Mononuclear cell (primary cell): Measurements from ENCODE around the gene EAF1. TPM values are rescaled to one million over a fixed set of nuclear protein-coding genes. Genes with fewer than 3 reads are reported as not detected.
"Not testable (repeated sequence)": the region's sequence is repeated elsewhere in the genome, so short reads cannot be mapped to it uniquely, and the experiment has no call there.

Experiments used
- H3K27me3 ChIP-seq: 2 replicates; pipeline ENCODE4 v1.6.0; 2011; ENCODE audit warnings: low read length, control low read depth; ENCODE audit not compliant: insufficient read depth
- H3K4me1 ChIP-seq: 2 replicates; pipeline ENCODE4 v1.5.1; 2011; ENCODE audit warnings: mild to moderate bottlenecking, low read length, control low read depth; ENCODE audit not compliant: insufficient read depth
- H3K4me3 ChIP-seq: 2 replicates; pipeline ENCODE4 v1.5.1; 2011; ENCODE audit warnings: mild to moderate bottlenecking, low read length, moderate library complexity
- H3K9me3 ChIP-seq: 2 replicates; pipeline ENCODE4 v1.5.1; 2011; ENCODE audit warnings: low read depth, mild to moderate bottlenecking, control low read depth, low read length
- total RNA-seq: library from RNA; depleted of rRNA; stranded (reverse); fragments of >200 nt; gene quantifications from one replicate; pipeline ENCODE4 v1.2.3, GENCODE V29; 2012

EAF1 gene
- total RNA-seq, 1 donor = 121 TPM

DNA sequence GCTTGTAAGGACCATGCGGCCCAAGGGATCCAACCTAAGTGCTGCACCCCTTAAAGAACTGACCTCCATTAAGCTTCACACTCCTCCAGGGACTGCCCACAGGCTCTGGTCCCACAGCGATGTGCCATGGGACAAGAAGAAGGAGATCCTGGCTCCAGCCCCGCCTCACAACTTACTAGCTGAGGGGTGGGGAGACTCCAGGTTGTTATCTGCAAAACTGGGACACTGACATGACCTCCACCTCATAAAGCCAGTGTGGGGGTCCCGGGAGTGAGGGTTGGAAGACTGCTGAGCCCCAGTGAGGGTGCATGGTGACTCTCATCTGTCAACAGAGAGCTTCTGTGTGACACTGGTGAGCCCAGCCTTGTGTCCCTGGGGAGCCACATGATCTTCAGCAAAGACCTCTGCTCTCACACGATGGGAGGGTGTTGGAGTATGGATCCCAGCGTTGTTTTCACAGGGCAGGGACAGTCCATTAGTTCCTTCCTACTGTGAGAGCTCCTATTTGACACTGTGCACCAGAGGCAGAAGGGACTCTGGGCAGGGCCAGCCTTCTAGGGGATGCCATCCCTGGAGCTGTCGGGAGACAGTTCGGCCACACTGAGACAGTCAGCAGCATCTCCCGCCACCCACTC lies 26.7 kb downstream of the EAF1 start:
- Histone ChIP-seq H3K4me1 (peaks cover 6% of the 10 kb centered on the region), H3K4me3 (no peak overlapping the region), H3K9me3 (no peaks in the 10 kb centered on the region), H3K27me3 (no peaks in the 10 kb centered on the region)

DNA sequence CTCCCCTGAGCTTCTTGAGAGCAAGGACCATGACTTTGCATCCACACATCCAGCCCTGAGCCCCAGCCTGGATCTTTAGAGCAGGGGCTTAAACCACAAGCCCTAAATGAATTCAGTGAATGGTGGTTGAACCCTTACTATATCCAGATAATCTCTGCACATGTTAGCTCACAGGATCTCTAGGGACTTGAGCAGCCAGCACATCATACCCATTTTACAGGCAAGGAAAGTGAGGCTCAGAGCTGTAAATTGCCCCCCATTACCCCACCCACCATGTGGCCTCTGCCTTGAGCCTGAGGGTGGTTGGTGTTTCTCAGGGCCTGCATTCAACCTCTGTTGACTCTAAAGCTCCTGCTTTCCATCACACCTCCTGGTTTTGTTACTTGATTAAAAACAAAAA lies 27.6 kb downstream of the EAF1 start:
- H3K4me1 ChIP-seq = peaks cover 6% of the 10 kb centered on the region
- H3K4me3 ChIP-seq = no peak overlapping the region
- H3K27me3 ChIP-seq = no peaks in the 10 kb centered on the region
- H3K9me3 ChIP-seq = no peaks in the 10 kb centered on the region

DNA sequence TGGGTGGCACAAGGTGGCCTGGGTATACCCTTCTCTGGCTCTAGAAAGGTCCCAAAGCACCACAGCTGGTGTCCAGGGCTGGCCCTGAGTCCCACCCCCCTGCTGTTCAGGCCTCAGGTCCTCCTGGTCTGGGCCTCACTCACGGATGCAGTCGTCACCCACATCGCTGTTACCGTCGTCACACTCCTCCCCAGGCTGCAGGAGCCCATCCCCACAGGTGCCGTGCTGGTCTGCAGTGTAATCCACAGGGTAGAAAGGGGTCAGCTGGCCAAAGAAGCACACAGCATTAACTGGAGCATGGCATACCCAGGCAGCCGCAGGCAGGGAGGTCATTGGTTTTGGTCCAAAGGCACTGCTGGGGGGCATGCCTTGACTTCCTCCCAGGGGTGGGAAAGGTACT lies 28.4 kb downstream of the EAF1 start:
- no peaks in the 10 kb centered on the region for H3K27me3 ChIP-seq
- H3K9me3 ChIP-seq = no peaks in the 10 kb centered on the region
- no peak overlapping the region for H3K4me3 ChIP-seq
- H3K4me1 ChIP-seq = peaks cover 9% of the 10 kb centered on the region

DNA sequence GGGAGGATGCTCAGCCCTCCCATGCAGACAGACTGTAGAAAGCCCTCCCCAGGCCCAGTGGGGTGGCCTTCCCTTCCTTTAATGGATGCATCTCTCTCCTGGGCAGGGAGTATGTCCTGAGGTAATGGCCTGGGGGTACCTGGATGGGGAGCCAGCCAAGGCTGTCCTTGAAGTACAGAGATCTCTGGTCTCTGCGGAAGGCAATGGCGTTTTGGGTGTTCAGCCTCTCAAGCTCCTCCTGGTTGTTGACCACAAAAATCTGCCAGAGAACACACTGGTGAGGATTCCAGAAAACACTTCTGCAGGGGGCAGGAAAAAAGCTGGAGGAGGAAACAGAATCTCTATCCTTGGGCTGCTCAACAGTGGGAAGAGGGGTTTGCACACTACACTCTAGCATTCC lies 28.9 kb downstream of the EAF1 start:
- peaks cover 15% of the 10 kb centered on the region for H3K4me1 ChIP-seq
- H3K9me3 ChIP-seq = no peaks in the 10 kb centered on the region
- H3K27me3 ChIP-seq = no peaks in the 10 kb centered on the region
- H3K4me3 ChIP-seq = no peak overlapping the region

DNA sequence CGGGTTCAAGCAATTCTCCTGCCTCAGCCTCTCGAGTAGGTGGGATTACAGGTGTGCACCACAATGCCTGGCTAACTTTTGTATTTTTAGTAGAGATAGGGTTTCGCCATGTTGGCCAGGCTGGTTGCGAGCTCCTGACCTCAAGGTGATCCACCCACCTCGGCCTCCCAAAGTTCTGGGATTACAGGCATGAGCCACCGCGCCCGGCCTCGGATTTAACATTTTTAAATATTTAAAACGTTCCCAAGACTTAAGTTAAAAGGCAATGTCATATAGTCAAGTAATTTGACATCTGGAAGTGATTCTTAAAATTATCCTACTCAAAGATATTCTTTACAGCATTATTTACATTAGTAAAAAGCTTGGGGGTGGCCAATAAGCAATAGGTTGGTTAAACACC lies 29.5 kb downstream of the EAF1 start:
- not testable (repeated sequence) for H3K4me3 ChIP-seq, H3K9me3 ChIP-seq, H3K27me3 ChIP-seq
- H3K4me1 ChIP-seq = peaks cover 19% of the 10 kb centered on the region

DNA sequence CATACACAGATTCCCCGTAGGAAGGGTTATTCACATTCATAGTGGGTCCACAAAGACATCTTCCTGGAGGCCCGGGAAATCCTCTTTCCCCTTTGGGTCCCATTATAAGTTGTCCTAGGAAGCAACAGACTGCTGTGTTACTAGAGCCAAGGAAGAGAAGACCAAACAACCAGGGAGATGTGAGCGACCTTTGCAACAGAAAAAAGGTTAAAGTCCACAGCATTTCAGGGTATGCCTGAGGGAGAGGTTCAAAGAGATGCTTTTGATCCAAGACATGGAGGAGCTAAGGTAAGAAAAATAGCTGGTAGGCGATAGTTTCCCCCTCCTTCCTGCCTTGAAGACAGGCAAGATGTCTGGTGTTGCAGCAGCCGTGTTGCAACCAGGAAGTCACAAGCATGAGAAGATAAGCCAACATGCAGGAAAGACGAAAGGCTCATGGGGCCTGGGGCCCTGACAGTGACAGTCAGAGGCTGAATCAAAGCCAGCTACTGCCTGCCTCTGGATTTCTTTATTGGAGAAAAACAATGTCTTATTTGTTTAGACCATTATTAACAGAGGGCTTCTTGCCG lies 30.9 kb downstream of the EAF1 start:
- Histone ChIP-seq H3K9me3 (no peaks in the 10 kb centered on the region), H3K4me1 (peaks cover 19% of the 10 kb centered on the region), H3K4me3 (no peak overlapping the region), H3K27me3 (no peaks in the 10 kb centered on the region)

DNA sequence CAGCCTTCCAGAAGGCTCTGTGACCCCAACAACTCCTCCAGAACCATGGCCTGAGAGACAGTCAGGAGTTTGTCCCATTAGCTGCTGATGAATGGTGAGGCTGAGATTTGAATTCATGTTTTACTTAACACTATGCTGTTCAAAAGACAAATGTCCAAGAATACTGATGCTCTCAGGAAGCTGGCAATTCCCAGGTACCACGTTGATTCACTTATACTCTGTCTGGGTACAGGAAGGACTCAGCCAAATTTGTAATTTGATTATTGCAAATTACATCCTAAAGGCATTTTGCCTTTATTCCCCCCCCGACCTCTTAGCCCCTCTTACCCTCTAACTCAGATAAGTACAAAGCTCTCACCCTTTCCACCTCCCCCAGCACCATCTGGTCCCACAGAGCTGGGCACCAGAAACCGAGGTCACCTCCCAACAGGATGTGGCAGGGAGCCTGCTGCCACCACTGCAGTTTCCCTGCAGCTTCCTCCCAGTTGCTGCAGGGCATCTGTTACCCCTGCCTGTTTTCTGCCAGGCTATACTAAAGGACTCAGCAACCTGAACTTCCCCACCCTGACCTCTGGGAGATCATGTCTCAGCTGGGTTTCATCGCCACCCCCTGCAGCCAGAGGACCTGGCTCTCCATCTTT lies 33.6 kb downstream of the EAF1 start:
- Histone ChIP-seq H3K4me3 (no peak overlapping the region), H3K9me3 (no peaks in the 10 kb centered on the region), H3K27me3 (no peaks in the 10 kb centered on the region), H3K4me1 (peaks cover 19% of the 10 kb centered on the region)

DNA sequence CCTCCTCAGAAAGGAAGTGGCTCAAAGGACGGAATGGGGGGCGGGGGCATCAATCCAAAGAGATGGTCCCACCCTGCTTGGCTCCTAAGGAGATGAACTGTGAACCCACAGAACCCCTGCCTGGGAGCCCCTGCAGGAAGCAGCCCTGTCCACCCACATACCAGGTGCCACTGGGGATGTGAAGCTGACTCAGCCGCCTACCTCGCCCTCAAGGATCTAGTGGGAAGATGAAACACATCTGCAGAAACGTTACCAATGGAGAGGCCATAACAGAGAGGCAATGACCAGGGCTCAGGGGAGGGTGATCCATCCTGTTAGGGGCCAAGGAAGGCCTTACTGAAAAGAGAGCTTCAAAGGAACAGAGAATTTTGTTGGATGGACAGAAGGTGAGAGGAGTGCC lies 35.1 kb downstream of the EAF1 start:
- H3K27me3 ChIP-seq = no peaks in the 10 kb centered on the region
- peaks cover 19% of the 10 kb centered on the region for H3K4me1 ChIP-seq
- H3K9me3 ChIP-seq = no peaks in the 10 kb centered on the region
- H3K4me3 ChIP-seq = no peak overlapping the region

DNA sequence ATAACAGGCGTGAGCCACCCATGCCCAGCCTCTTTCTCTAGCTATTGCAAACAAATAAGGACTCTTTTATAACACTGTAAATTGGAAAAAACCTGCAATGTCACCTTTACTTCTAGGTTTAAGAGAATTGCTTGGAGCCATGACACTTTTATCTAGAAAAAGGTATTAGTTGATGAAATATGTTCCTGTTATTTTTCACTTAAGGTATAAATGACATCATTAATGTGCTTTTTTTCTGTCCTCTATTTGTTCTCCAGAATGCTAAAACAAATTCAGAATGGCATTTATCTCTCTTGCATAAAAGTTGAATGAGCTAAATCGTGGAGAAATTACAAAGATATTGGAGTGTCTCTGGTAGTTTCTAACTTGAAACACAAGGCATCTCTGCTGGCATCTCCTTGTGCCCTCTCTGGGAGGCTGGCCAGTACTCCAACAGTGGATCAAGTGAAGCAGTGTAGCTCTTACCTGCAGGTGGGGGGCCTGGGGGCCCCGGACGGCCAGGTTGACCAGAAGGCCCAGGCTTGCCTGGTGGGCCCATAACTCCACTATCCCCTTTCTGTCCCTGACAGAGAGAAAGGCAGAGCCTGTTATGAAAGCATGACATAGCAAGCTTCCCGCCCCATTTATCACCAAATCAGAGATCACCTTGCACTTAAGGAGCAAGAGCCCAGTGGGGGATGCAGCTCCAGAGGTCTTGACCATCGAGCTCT lies 38.6 kb downstream of the EAF1 start:
- Histone ChIP-seq H3K4me1 (peaks cover 9% of the 10 kb centered on the region), H3K4me3 (no peak overlapping the region), H3K9me3 (no peaks in the 10 kb centered on the region), H3K27me3 (no peaks in the 10 kb centered on the region)

DNA sequence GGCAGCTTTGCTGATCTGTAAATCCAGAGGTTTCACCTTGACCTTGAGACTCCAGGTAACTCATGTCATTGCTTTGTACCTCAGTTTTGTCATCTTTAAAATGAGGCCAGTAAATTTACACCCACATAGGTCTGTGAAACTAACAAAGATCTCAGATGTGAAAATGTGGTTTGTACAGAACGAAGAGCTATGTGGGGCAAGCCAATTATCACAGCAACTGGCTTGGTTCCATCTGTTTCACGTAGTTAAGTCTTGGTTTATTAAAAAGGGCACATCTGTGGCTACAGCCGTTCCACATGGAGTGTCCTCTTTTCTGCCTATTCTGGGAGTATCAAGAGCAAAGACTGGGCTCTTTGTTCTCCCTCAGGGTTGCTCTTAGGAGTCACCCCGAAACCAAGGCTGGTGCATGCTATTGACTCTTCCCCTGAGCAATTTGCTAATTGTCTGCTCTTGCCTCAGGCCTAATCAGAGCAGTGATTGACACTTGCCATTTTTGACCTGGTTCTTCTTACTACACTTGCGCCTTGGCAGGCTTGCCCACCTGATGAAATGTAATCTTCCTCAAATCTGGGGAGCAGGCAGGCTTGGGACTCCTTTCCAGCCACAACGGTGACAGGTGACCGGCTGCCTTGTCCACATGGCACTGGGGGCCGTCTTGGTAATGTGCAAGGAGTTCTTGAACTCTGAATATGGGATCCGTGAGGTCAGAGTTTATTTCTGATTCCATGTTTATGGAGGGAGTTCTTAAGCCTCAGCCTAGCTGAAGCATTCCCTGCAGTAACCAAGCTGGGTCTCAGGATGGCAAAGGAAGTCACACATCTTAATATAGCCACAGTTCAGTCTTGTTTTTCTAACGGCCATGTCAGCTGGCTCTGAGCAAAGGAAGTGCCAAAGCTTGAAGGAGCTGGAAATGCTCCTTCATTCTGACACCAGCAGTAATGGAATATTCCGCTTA lies 40.1 kb downstream of the EAF1 start:
- Histone ChIP-seq H3K4me3 (no peak overlapping the region), H3K4me1 (peaks cover 3% of the 10 kb centered on the region), H3K27me3 (no peaks in the 10 kb centered on the region), H3K9me3 (no peaks in the 10 kb centered on the region)

DNA sequence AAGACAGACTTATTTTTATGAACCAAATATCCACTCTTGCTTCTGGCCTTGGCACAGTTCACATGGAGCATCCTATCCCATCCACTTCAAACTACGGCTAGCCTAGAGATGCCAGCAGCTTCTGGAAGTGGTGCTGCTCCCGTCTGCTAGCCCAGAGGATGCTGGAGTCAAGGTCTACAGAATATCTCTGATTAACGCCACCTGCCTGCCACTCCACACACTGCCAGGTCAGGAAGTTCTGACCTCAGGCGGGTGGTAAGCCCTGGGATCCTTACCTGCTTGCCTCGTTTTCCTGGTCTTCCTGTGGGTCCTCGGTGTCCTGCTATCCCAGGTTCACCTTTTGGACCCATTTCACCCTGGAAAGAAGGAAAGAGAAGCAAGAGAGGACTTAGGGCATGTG lies 42.9 kb downstream of the EAF1 start:
- H3K4me3 ChIP-seq = no peak overlapping the region
- no peaks in the 10 kb centered on the region for H3K27me3 ChIP-seq
- no peaks in the 10 kb centered on the region for H3K9me3 ChIP-seq

DNA sequence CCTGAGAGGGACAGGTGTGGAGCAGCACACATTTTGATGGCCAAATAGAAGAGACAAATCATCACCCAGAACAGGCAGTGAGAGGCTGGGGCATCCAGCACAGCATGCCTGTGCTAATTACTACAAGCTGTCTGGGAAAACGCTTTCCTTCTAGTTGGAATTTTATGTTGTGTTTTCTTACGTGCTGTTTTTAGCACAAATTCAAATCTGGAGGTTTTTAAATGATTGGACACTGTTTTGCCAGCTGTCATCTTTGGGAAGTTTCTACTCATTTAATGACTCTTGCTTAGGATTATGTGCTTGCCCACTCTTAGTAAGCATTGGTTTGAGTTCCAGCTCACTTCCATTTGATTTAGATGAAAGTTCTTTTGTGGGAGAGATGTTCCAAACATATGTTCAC lies 43.5 kb downstream of the EAF1 start:
- Histone ChIP-seq H3K27me3 (no peaks in the 10 kb centered on the region), H3K4me3 (no peak overlapping the region), H3K9me3 (no peaks in the 10 kb centered on the region), H3K4me1 (peaks cover 3% of the 10 kb centered on the region)

More for the DNA sequence above, 42.9 kb downstream of the EAF1 start:
- H3K4me1 ChIP-seq = peaks cover 3% of the 10 kb centered on the region

DNA sequence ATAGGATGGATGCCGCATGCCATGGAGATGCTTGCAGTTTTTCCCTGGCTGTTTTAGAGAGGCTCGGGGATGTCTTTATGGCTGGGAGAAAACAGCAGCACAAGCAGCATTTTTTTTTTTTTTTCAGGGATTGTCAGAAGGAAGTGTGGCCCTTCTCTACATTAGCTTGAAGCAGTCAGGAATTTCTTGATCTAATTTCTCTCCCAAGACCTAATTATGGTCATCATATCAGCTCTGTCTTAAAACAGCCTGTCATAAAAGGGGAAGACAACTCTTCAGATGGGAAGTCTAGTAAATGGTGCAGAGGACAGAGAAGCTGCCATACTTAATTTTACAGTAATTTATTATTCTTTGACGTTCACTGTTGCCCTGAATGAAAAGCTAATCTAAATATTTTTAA lies 44.5 kb downstream of the EAF1 start:
- Histone ChIP-seq H3K9me3 (no peaks in the 10 kb centered on the region), H3K4me3 (no peak overlapping the region)

DNA sequence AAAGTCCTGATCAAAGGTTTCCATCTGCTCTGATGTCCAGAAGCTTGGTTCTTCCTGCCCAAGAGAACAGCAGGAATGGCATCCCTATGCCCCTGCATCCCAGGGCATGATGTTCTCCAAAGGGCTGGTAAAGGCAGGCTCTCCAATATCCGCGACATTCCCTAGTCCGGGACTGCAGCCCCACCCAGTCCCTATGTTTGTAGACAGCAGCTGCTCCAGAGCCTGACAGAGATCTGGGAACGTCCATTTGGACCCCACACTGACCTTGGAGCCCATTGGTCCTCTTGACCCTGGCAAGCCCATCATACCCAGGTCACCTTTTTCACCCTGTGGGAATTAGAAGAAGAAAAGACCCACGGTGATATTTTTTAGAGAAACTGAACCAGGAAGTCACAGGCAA lies 47.8 kb downstream of the EAF1 start:
- no peaks in the 10 kb centered on the region for H3K27me3 ChIP-seq
- H3K4me1 ChIP-seq = peaks cover 6% of the 10 kb centered on the region
- H3K9me3 ChIP-seq = no peaks in the 10 kb centered on the region
- no peak overlapping the region for H3K4me3 ChIP-seq

More for the DNA sequence above, 44.5 kb downstream of the EAF1 start:
- peaks cover 7% of the 10 kb centered on the region for H3K4me1 ChIP-seq
- no peaks in the 10 kb centered on the region for H3K27me3 ChIP-seq
